HepG2 (cell line): ENCODE data around the gene CHST3. TPM values are rescaled to one million over a fixed set of nuclear protein-coding genes. Genes with fewer than 3 reads are reported as not detected.
A peak's percentile ranks its signal among the peaks of the same experiment; 100 is the strongest.

Experiments used
- CAMTA2 ChIP-seq: sonication (generic); formaldehyde crosslinking; IDR thresholded peaks from 2 replicates; pipeline ENCODE4 v1.4.0; 2020; ENCODE audit warnings: mild to moderate bottlenecking, missing genetic modification reagents, borderline replicate concordance
- HDAC1 ChIP-seq: sonication (generic); formaldehyde crosslinking; IDR thresholded peaks from 2 replicates; pipeline ENCODE4 v1.5.1; 2020; ENCODE audit warnings: mild to moderate bottlenecking, missing genetic modification reagents
- HES4 ChIP-seq: sonication (generic); formaldehyde crosslinking; IDR thresholded peaks from 2 replicates; pipeline ENCODE4 v1.9.0; 2021; ENCODE audit warnings: mild to moderate bottlenecking, missing genetic modification reagents, borderline replicate concordance
- HNF4A ChIP-seq: sonication (generic); formaldehyde crosslinking; IDR thresholded peaks from 2 replicates; pipeline ENCODE4 v1.4.0; 2020; ENCODE audit warnings: missing genetic modification reagents
- NFRKB ChIP-seq: fragments of 450-650 bp; IDR thresholded peaks from 2 replicates; pipeline ENCODE4 v1.6.1; 2017
- RERE ChIP-seq: IDR thresholded peaks from 2 replicates; pipeline ENCODE4 v1.6.1; 2016; ENCODE audit warnings: low read depth, missing genetic modification reagents, missing compliant biosample characterization
- ZBTB10 ChIP-seq: sonication (generic); formaldehyde crosslinking; IDR thresholded peaks from 2 replicates; pipeline ENCODE4 v1.4.0; 2020; ENCODE audit warnings: missing genetic modification reagents, borderline replicate concordance
- ZBTB37 ChIP-seq: sonication (generic); formaldehyde crosslinking; IDR thresholded peaks from 2 replicates; pipeline ENCODE4 v1.4.0; 2020; ENCODE audit warnings: mild to moderate bottlenecking, missing genetic modification reagents
- ZFP90 ChIP-seq: sonication (generic); formaldehyde crosslinking; IDR thresholded peaks from 2 replicates; pipeline ENCODE4 v1.8.0; 2022; ENCODE audit warnings: missing genetic modification reagents, mild to moderate bottlenecking, inconsistent platforms, borderline replicate concordance
- ZNF276 ChIP-seq: sonication (generic); formaldehyde crosslinking; IDR thresholded peaks from 2 replicates; pipeline ENCODE4 v1.4.0; 2020; ENCODE audit warnings: mild to moderate bottlenecking, low read depth, missing genetic modification reagents
- ZNF280B ChIP-seq: sonication (generic); formaldehyde crosslinking; IDR thresholded peaks from 2 replicates; pipeline ENCODE4 v1.5.0; 2020; ENCODE audit warnings: missing genetic modification reagents, mild to moderate bottlenecking, borderline replicate concordance
- ZNF33A ChIP-seq: sonication (generic); formaldehyde crosslinking; IDR thresholded peaks from 2 replicates; pipeline ENCODE4 v1.5.1; 2020; ENCODE audit warnings: missing genetic modification reagents, mild to moderate bottlenecking, moderate library complexity, borderline replicate concordance
- ZNF552 ChIP-seq: sonication (generic); formaldehyde crosslinking; IDR thresholded peaks from 2 replicates; pipeline ENCODE4 v1.9.0; 2022; ENCODE audit warnings: missing genetic modification reagents, mild to moderate bottlenecking, borderline replicate concordance
- ZSCAN31 ChIP-seq: sonication (generic); formaldehyde crosslinking; IDR thresholded peaks from 2 replicates; pipeline ENCODE4 v1.5.0; 2020; ENCODE audit warnings: low read depth, mild to moderate bottlenecking, missing genetic modification reagents
- polyA plus RNA-seq, 8 experiments: library from polyadenylated mRNA; depleted of rRNA in 3 of 8; stranded (reverse) in 7 of 8; unstranded in 1 of 8; fragments of >200 nt; fragmentation: Illumina TruSeq in 4 of 8; extraction: Trizol in 4 of 8; gene quantifications; 2 replicates each; pipeline versions ENCODE4 v1.2.1 to v1.2.3, GENCODE V29; 2011 to 2016; ENCODE audit warnings: low read depth in 4 of 8, missing spikeins in 1 of 8, mixed read lengths in 1 of 8; ENCODE audit not compliant: insufficient read depth in 1 of 8
- total RNA-seq, 5 experiments: library from RNA; depleted of rRNA; stranded (reverse); fragments of >200 nt; fragmentation: Illumina TruSeq; extraction: Trizol; gene quantifications; 2 replicates each; pipeline ENCODE4 v1.2.3, GENCODE V29; 2016; ENCODE audit warnings: low read depth in 1 of 5

Gene CHST3
- total and polyA plus RNA-seq, 2 of the 13 experiments (the other 11 are each of a cell fraction or from before 2014, with no cell fraction given), result 7.2 to 18.7 TPM

GRCh38 chr10:72030762-72031543, 66.8 kb downstream of the CHST3 start (continued):
- TF ChIP-seq RERE (CRISPR knock-in tag) (peak; percentile 81), ZNF276 (CRISPR knock-in tag) (no peak), ZSCAN31 (CRISPR knock-in tag) (peak; percentile 84; the same call in 1 of the 2 replicates), NFRKB (no peak; the same call in 1 of the 2 replicates), ZNF552 (no peak), HDAC1 (CRISPR knock-in tag) (peak; percentile 89), ZFP90 (CRISPR knock-in tag) (0 out of 2 replicates have a peak, but pooled peaks have one; percentile 10), ZBTB37 (CRISPR knock-in tag) (no peak), ZNF280B (CRISPR knock-in tag) (peak; percentile 91), ZNF33A (CRISPR knock-in tag) (no peak), CAMTA2 (CRISPR knock-in tag) (no peak), ZBTB10 (peak; percentile 95), HES4 (CRISPR knock-in tag) (peak; percentile 76; the same call in 1 of the 2 replicates), HNF4A (CRISPR knock-in tag) (peak; percentile 92)
